Esophagus mucosa (tissue), 1 donor: ENCODE results near the gene LAMTOR3. TPM values are rescaled to one million over a fixed set of nuclear protein-coding genes. Genes with fewer than 3 reads are reported as not detected.
A peak's percentile ranks its signal among the peaks of the same experiment; 100 is the strongest.

Experiments used
- ATAC-seq: fragments of 200-7000 bp; cut with Tn5 transposase; one replicate; pipeline ENCODE4 v1.9.1; 2020
- total RNA-seq: library from RNA; stranded (reverse); gene quantifications from one replicate; pipeline ENCODE4 v1.2.4, GENCODE V29; 2023
- donor health status: DM: yes; HTN: yes; CAD: no.

The LAMTOR3 gene
- 36.8 TPM for total RNA-seq

- ATAC-seq = peak; percentile 98
Measured at GRCh38 chr4:99894161-99894997, at the start of gene LAMTOR3. LAMTOR3 (minus strand) TSS chr4:99894427; CDS start chr4:99893963, 464 bp downstream.

DNA sequence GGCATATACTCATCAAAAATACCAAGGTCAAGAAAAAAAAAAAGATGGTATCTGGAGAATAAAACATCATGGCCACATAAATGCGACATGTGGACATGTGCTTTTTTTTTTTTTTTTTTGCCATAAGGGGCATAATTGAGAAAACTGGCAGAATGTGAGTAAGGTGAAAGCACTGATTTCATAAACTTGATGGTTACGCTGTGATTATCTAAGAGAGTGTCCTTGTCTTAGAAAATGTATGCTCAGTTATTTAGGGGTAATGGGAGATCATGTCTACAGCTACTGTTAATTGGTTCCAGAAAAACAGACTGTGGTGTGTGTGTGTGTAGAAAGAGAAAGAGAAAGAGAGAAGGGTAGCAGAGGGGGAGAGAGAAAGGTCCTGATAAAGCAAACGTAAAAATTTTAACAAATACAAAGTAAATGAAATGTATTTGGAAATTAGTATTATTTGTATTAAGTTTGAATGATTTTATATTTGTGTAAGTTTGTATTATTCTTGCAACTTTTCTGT is 44.1 kb upstream of the LAMTOR3 start:
- no peak for ATAC-seq

DNA sequence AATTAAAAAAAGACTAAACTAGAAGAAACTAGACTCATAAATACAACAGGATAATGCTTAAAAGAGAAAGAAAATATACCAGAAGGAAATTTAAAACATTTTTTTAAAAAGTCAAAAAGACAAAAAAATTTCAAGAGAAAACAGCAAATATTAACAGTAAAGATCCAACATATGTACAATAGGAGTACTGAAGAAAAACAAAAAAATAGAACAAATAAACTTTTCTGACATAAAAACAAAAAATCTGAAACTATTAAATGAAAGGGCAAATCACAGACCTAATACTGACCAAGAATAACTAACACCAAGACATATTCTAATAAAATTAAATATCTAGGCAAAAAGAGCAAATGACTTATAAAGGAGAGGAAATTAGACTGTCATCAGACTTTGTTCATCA is 40.7 kb upstream of the LAMTOR3 start:
- no peak for ATAC-seq

- no peak for ATAC-seq
Measured at GRCh38 chr4:99927566-99927965, 33.3 kb upstream of the LAMTOR3 start.

- ATAC-seq = no peak
Measured at GRCh38 chr4:99921174-99921573, 26.9 kb upstream of the LAMTOR3 start.

- no peak for ATAC-seq
Measured at GRCh38 chr4:99918656-99919055, 24.4 kb upstream of the LAMTOR3 start.

DNA sequence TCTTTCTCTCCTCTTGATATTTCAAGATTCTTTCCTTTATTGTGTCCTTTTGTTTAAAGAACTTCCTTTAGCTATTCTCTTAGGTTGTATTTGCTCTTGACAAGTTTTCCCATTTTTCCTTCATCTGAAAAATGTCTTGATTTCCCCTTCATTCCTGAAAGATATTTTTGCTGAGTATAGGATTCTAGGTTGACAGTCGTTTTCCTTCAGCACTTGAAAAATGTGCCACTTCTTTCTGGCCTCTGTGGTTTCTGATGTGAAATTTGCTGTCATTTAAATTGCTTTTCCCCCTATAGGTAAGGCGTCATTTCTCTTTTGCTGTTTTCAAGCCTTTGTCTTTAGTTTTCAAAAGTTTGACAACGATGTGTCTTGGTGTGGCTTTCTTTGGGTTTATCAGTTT is 23.3 kb upstream of the LAMTOR3 start:
- no peak for ATAC-seq

- ATAC-seq = no peak
Measured at GRCh38 chr4:99915449-99915848, 21.2 kb upstream of the LAMTOR3 start.

GRCh38 chr4:99894998-99895397 is 771 bp upstream of the LAMTOR3 start:
- no peak for ATAC-seq

DNA sequence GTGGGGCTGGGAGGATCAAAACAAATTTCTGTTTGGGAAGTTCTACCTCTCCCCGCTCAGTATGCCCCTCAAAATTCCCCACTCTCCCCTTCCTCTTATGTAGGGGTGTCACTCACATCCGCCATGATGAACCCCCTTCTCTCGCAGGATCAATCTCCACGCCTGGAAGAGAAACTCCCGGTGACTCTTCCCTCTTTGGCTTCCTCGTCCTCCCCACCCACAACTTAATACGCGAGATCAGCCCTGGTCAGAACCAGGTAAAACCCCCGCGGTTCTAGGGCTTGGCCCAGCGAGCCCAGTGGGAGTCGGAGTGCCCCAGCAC is 427 bp downstream of the LAMTOR3 start:
- ATAC-seq = peak; percentile 59

DNA sequence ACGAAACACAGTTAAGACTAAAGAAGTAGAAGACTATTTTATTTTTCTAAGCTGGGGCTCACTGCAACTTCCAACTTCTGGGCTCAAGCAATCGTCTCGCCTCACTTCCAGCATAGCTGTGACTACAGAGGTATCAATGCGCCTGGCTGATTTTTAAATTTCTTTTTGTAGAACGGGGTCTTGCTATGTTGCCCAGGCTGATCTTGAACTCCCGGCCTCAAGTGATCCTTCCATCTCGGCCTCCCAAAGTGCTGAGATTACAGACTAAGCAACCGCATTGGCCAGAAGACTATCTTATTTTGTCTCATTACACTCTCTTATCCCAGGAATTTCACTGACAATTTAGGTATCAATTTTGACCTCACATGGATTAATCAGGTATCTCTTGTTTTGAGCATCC is 1.2 kb downstream of the LAMTOR3 start:
- ATAC-seq = no peak

GRCh38 chr4:99891351-99891750 is 2.9 kb downstream of the LAMTOR3 start:
- no peak for ATAC-seq

GRCh38 chr4:99887837-99888236 is 6.4 kb downstream of the LAMTOR3 start:
- ATAC-seq = no peak

GRCh38 chr4:99886146-99886545 is 8.1 kb downstream of the LAMTOR3 start:
- no peak for ATAC-seq

DNA sequence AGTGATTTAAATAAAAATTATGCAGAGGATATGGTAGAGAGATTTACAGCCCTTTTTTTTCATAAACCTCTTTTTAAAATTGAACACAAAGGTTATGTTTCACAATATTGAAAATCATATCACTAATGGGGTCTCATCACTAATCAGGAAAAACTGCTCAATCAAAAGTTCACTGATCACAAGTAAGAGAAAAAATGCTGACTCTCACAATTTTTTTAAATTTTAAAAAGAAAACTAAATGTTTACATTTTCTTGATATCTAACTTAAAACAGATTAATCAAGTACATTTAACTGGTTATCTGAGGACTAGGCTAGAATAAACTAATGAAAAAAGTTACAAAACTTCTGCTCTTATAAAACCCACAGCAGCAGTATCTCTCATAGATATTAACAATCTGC is 8.5 kb downstream of the LAMTOR3 start:
- ATAC-seq = no peak

GRCh38 chr4:99885063-99885664 is 9.1 kb downstream of the LAMTOR3 start:
- ATAC-seq = no peak

GRCh38 chr4:99879458-99879857 is 14.8 kb downstream of the LAMTOR3 start:
- peak; percentile 82 for ATAC-seq

GRCh38 chr4:99878604-99879003 is 15.6 kb downstream of the LAMTOR3 start:
- no peak for ATAC-seq

GRCh38 chr4:99876946-99877345 is 17.3 kb downstream of the LAMTOR3 start:
- peak; percentile 71 for ATAC-seq

GRCh38 chr4:99875071-99875470 is 19.2 kb downstream of the LAMTOR3 start:
- peak; percentile 50 for ATAC-seq

GRCh38 chr4:99872570-99872969 is 21.7 kb downstream of the LAMTOR3 start:
- no peak for ATAC-seq

- ATAC-seq = peak; percentile 31
Measured at GRCh38 chr4:99868126-99868596, 26.1 kb downstream of the LAMTOR3 start.

- peak; percentile 69 for ATAC-seq
Measured at GRCh38 chr4:99863804-99864203, 30.4 kb downstream of the LAMTOR3 start.
